ENCODE results near the gene ZEB1. TPM values are rescaled to one million over a fixed set of nuclear protein-coding genes. Genes with fewer than 3 reads are reported as not detected.

Gene ZEB1
- total RNA-seq, 5 donors from 2014 or later (not counting 1 experiment from before 2014, with no cell fraction given) = 39.9 to 125 (median 48.4) TPM

DNA sequence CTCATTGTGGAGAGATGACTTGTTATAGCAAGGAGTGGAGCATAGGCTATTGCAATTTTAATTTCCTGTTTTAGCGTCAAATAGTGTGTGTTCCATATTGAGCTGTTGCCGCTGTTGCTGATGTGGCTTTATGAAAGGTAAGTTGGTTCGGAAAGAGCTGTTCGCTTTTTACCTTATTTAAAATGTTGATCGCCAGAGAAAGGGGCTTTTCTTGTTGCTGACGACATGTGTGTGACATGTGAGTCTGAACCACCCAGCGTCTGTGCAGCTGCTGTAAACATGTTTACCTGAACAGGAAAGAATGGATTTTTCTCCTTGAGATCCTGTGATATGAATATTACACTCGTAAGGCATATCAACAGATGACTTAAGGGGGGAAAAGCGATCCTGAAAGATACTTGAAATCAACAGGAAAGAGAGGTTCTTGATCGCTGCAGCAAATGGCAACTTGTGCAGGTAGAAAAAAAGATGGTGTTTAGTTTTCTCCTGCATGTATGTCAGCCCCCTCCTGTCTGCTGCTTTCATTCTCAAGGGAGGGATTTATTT is 2.5 kb downstream of the ZEB1 start:
- DNase-seq (peak in 34 of 35 experiments; percentile 5 to 86 (median 65)), ATAC-seq (replicated peaks in 1 of 4) (peak in 2 of 4 experiments; percentile 1 to 66)
- H3K4me1 Mint-ChIP-seq = peaks cover 54 to 68% (median 55%) of the 10 kb centered on the region in 3 donors
- no peaks in the 10 kb centered on the region for H3K27me3 Mint-ChIP-seq
- H3K9me3 ChIP-seq = no peaks in the 10 kb centered on the region
- H3K4me3 ChIP-seq (ENCODE audit: control insufficient read depth in 1 of 2, extremely low read depth in 1 of 2, low read length in 1 of 2) = peak overlapping the region; percentile 95 to 99
- H3K27ac Mint-ChIP-seq = peak overlapping the region; percentile 88
- ChIA-PET CTCF (interaction anchor here in 1 of 2 donors (0.5 to 1.3 kb wide), 3 partner anchors 16 to 290 kb away, joined by 3 to 5 read pairs (median 4); partner anchors contain the start of gene ZNF438), POLR2A (interaction anchor here (0.6 to 0.9 kb wide), 8 partner anchors 13 to 1787 kb away, joined by 3 to 4 read pairs (median 3); partner anchors contain the start of gene ZNF438 (in 2 of the 2))
- no peaks in the 10 kb centered on the region for H3K27me3 ChIP-seq (replicated peaks in 1 of 2; ENCODE audit: control insufficient read depth in 2 of 2, extremely low read depth in 1 of 2, insufficient read depth in 2 of 2, low read length in 1 of 2)
- H3K36me3 ChIP-seq (ENCODE audit: control insufficient read depth in 2 of 2, extremely low read depth in 1 of 2, insufficient read depth in 1 of 2, low read length in 1 of 2) = no peaks in the 10 kb centered on the region
- peak overlapping the region; percentile 66 for H3K27ac ChIP-seq (ENCODE audit: low read length)
- WGBS (ENCODE audit: insufficient coverage) = 24% methylated on average over 7 of the region's 10 CpGs
- H3K36me3 Mint-ChIP-seq = no peaks in the 10 kb centered on the region
- peak overlapping the region; percentile 91 to 93 (median 92) for H3K4me3 Mint-ChIP-seq
- peaks cover 13 to 24% of the 10 kb centered on the region in 2 experiments for H3K4me1 ChIP-seq (ENCODE audit: control insufficient read depth in 1 of 2, extremely low read depth in 1 of 2, insufficient read depth in 2 of 2, low read length in 2 of 2)
- H3K9me3 Mint-ChIP-seq = no peaks in the 10 kb centered on the region

DNA sequence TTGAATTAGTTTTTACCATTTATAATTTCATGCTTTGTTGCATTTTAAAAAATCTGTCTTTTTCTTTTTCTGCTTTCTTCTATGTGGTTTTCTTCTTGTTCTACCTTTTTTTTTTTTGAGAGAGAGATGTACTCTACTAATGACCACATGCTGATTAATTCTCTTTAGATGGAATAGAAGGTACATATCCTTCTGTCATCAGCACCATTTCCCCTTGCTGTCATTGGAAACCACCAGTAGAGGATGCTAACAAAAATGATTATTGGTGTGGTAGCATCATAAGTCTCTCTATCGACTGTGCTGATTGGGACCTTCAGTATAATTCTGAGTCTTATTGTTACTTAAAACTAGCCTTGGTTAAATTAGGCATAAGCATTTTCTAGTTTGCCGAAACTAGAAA is 3.6 kb downstream of the ZEB1 start:
- ChIA-PET CTCF (no interaction called here), POLR2A (interaction anchor here in 1 of 2 donors (0.7 kb wide), 1 partner anchor 10 kb away, joined by 3 read pairs; no protein-coding TSS in a partner anchor)
- H3K4me1 ChIP-seq (ENCODE audit: control insufficient read depth in 1 of 2, extremely low read depth in 1 of 2, insufficient read depth in 2 of 2, low read length in 2 of 2) = peaks cover 13 to 24% of the 10 kb centered on the region in 2 experiments
- H3K4me3 Mint-ChIP-seq = peak overlapping the region; percentile 68 to 92 (median 91)
- no peak overlapping the region for H3K4me3 ChIP-seq (ENCODE audit: control insufficient read depth in 1 of 2, extremely low read depth in 1 of 2, low read length in 1 of 2)
- H3K27me3 ChIP-seq (replicated peaks in 1 of 2; ENCODE audit: control insufficient read depth in 2 of 2, extremely low read depth in 1 of 2, insufficient read depth in 2 of 2, low read length in 1 of 2) = no peaks in the 10 kb centered on the region
- WGBS (ENCODE audit: insufficient coverage) = no CpG with 5 or more reads among the region's 2 CpGs
- H3K36me3 ChIP-seq (ENCODE audit: control insufficient read depth in 2 of 2, extremely low read depth in 1 of 2, insufficient read depth in 1 of 2, low read length in 1 of 2) = no peaks in the 10 kb centered on the region
- DNase-seq = peak in 2 of 35 experiments; percentile 5 to 54
- H3K4me1 Mint-ChIP-seq = peaks cover 53 to 68% (median 58%) of the 10 kb centered on the region in 3 donors
- no peaks in the 10 kb centered on the region for H3K27me3 Mint-ChIP-seq
- no peaks in the 10 kb centered on the region for H3K9me3 ChIP-seq
- H3K36me3 Mint-ChIP-seq = no peaks in the 10 kb centered on the region
- no peak for ATAC-seq (replicated peaks in 1 of 4)
- no peak overlapping the region for H3K27ac ChIP-seq (ENCODE audit: low read length)
- no peaks in the 10 kb centered on the region for H3K9me3 Mint-ChIP-seq
- peak overlapping the region in 1 of 2 donors; percentile 41 for H3K27ac Mint-ChIP-seq

DNA sequence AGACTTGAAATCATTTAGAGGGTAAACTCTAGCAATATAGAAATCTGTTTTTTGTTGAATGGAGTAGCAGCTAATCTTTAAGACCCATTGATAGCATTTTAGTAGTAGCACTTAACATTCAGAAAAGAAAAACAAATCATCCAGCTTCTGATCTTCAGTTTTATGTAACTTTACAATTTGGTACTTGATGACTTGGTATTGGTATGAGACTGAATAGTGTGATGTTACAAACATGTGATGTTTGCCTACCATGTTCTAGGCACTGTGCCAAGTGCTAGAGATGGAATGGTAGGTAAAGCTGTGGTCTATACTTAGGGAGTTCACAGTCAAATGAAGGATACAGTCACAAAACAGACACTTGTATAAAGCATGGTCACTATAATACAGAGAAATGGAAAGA is 21.3 kb downstream of the ZEB1 start:
- no peak overlapping the region for H3K27ac ChIP-seq (ENCODE audit: low read length)
- H3K9me3 ChIP-seq = no peaks in the 10 kb centered on the region
- H3K27ac Mint-ChIP-seq = no peak overlapping the region
- peaks cover 0 to 28% of the 10 kb centered on the region in 2 experiments for H3K4me1 ChIP-seq (ENCODE audit: control insufficient read depth in 1 of 2, extremely low read depth in 1 of 2, insufficient read depth in 2 of 2, low read length in 2 of 2)
- no peaks in the 10 kb centered on the region for H3K9me3 Mint-ChIP-seq
- H3K4me1 Mint-ChIP-seq = peaks cover 31 to 47% (median 34%) of the 10 kb centered on the region in 3 donors
- no peaks in the 10 kb centered on the region for H3K36me3 ChIP-seq (ENCODE audit: control insufficient read depth in 2 of 2, extremely low read depth in 1 of 2, insufficient read depth in 1 of 2, low read length in 1 of 2)
- DNase-seq = peak in 1 of 35 experiments; percentile 19
- no peak for ATAC-seq (replicated peaks in 1 of 4)
- H3K4me3 ChIP-seq (ENCODE audit: control insufficient read depth in 1 of 2, extremely low read depth in 1 of 2, low read length in 1 of 2) = no peak overlapping the region
- H3K36me3 Mint-ChIP-seq = no peaks in the 10 kb centered on the region
- POLR2A ChIA-PET = no interaction called here
- CTCF ChIA-PET = no interaction called here
- no peaks in the 10 kb centered on the region for H3K27me3 ChIP-seq (replicated peaks in 1 of 2; ENCODE audit: control insufficient read depth in 2 of 2, extremely low read depth in 1 of 2, insufficient read depth in 2 of 2, low read length in 1 of 2)
- H3K4me3 Mint-ChIP-seq = no peak overlapping the region
- H3K27me3 Mint-ChIP-seq = no peaks in the 10 kb centered on the region

DNA sequence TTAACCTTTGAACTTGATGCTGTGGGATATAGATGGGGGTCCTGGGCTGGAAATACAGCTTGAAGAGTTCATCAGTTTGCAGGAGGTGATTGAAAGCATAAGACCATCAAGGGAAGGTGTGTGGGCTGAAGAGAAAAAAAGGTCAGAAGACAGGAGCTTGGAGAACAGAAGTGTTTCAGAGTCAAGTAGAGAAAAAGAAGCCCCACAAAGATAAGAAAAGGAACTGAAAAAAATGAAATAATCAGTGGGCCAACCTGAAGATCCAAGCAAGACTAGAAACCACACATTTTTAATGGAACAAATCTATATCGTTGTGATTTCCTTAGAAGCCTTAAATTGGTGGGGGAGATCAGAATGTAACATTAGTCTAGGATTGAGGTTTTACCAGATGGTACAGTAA is 22.5 kb downstream of the ZEB1 start:
- no peaks in the 10 kb centered on the region for H3K36me3 Mint-ChIP-seq
- Histone ChIP-seq H3K27ac (ENCODE audit: low read length) (no peak overlapping the region), H3K4me1 (ENCODE audit: control insufficient read depth in 1 of 2, extremely low read depth in 1 of 2, insufficient read depth in 2 of 2, low read length in 2 of 2) (peaks cover 0 to 35% of the 10 kb centered on the region in 2 experiments), H3K36me3 (ENCODE audit: control insufficient read depth in 2 of 2, extremely low read depth in 1 of 2, insufficient read depth in 1 of 2, low read length in 1 of 2) (no peaks in the 10 kb centered on the region), H3K27me3 (replicated peaks in 1 of 2; ENCODE audit: control insufficient read depth in 2 of 2, extremely low read depth in 1 of 2, insufficient read depth in 2 of 2, low read length in 1 of 2) (no peaks in the 10 kb centered on the region), H3K4me3 (ENCODE audit: control insufficient read depth in 1 of 2, extremely low read depth in 1 of 2, low read length in 1 of 2) (no peak overlapping the region), H3K9me3 (no peaks in the 10 kb centered on the region)
- H3K27me3 Mint-ChIP-seq = no peaks in the 10 kb centered on the region
- ATAC-seq (replicated peaks in 1 of 4) (no peak), DNase-seq (no peak)
- no CpG with 5 or more reads among the region's 1 CpG for whole genome bisulfite sequencing (ENCODE audit: insufficient coverage)
- H3K4me3 Mint-ChIP-seq = no peak overlapping the region
- ChIA-PET CTCF (no interaction called here), POLR2A (no interaction called here)
- no peaks in the 10 kb centered on the region for H3K9me3 Mint-ChIP-seq
- H3K27ac Mint-ChIP-seq = no peak overlapping the region
- H3K4me1 Mint-ChIP-seq = peaks cover 33 to 47% (median 34%) of the 10 kb centered on the region in 3 donors

DNA sequence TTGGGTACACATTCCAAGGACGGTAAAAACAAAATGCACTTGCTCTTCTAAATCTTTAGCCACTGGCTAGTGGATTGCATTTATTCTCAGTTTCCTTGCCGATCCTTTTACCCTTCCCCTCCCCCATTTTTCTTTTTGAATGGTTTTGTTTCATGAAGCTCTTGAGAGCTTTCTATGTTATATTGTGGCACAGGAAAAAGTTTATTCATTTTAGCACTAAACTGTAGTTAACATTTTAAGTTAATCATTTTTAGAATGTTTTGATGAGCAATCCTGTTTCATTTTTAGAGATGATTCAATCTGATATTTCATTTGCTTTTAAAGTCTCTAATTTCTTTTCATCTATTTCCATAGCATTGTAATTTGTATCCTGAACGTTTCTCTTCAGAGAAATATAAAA is 24.0 kb downstream of the ZEB1 start:
- Histone ChIP-seq H3K27me3 (replicated peaks in 1 of 2; ENCODE audit: control insufficient read depth in 2 of 2, extremely low read depth in 1 of 2, insufficient read depth in 2 of 2, low read length in 1 of 2) (no peaks in the 10 kb centered on the region), H3K9me3 (no peaks in the 10 kb centered on the region), H3K27ac (ENCODE audit: low read length) (no peak overlapping the region), H3K36me3 (ENCODE audit: control insufficient read depth in 2 of 2, extremely low read depth in 1 of 2, insufficient read depth in 1 of 2, low read length in 1 of 2) (no peaks in the 10 kb centered on the region), H3K4me1 (ENCODE audit: control insufficient read depth in 1 of 2, extremely low read depth in 1 of 2, insufficient read depth in 2 of 2, low read length in 2 of 2) (peaks cover 0 to 35% of the 10 kb centered on the region in 2 experiments), H3K4me3 (ENCODE audit: control insufficient read depth in 1 of 2, extremely low read depth in 1 of 2, low read length in 1 of 2) (no peak overlapping the region)
- ChIA-PET POLR2A (interaction anchor here (0.6 to 1.2 kb wide), 5 partner anchors 10 to 84 kb away, joined by 3 to 7 read pairs (median 3); no protein-coding TSS in a partner anchor), CTCF (interaction anchor here in 1 of 2 donors (1.5 kb wide), 1 partner anchor 13 kb away, joined by 3 read pairs; no protein-coding TSS in a partner anchor)
- no peaks in the 10 kb centered on the region for H3K27me3 Mint-ChIP-seq
- H3K36me3 Mint-ChIP-seq = no peaks in the 10 kb centered on the region
- H3K27ac Mint-ChIP-seq = peak overlapping the region in 1 of 2 donors; percentile 0
- WGBS (ENCODE audit: insufficient coverage) = no CpG with 5 or more reads among the region's 3 CpGs
- H3K9me3 Mint-ChIP-seq = no peaks in the 10 kb centered on the region
- peak overlapping the region in 2 of 3 donors; percentile 1 for H3K4me3 Mint-ChIP-seq
- peak in 1 of 4 experiments; percentile 3 for ATAC-seq (replicated peaks in 1 of 4)
- no peak for DNase-seq
- peaks cover 43 to 55% (median 44%) of the 10 kb centered on the region in 3 donors for H3K4me1 Mint-ChIP-seq

DNA sequence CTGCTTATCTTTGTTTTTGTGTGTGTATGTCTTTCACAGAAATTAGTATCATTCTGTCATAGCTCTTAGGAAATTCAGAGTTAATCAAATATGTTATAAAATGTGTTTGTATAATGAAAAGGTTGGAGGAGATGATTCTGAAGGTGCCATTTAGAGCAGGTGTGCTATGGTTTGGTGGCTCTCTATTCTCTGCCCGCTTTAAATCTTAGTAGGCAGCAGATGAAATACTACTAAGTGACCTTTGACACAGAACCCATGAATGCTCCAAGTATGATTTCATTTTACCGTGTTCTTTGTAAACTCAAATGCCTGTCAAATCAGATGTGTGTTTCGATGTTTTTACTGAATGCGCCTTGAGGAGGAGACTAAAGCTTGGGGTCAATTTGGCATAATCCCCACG is 24.5 kb downstream of the ZEB1 start:
- H3K4me1 ChIP-seq (ENCODE audit: control insufficient read depth in 1 of 2, extremely low read depth in 1 of 2, insufficient read depth in 2 of 2, low read length in 2 of 2) = peaks cover 0 to 34% of the 10 kb centered on the region in 2 experiments
- 68% methylated on average over 2 of the region's 5 CpGs for WGBS (ENCODE audit: insufficient coverage)
- H3K9me3 Mint-ChIP-seq = no peaks in the 10 kb centered on the region
- no peaks in the 10 kb centered on the region for H3K36me3 ChIP-seq (ENCODE audit: control insufficient read depth in 2 of 2, extremely low read depth in 1 of 2, insufficient read depth in 1 of 2, low read length in 1 of 2)
- POLR2A ChIA-PET = interaction anchor here in 1 of 2 donors (1.0 kb wide), 1 partner anchor 57 kb away, joined by 3 read pairs; no protein-coding TSS in a partner anchor
- no peaks in the 10 kb centered on the region for H3K27me3 ChIP-seq (replicated peaks in 1 of 2; ENCODE audit: control insufficient read depth in 2 of 2, extremely low read depth in 1 of 2, insufficient read depth in 2 of 2, low read length in 1 of 2)
- H3K9me3 ChIP-seq = no peaks in the 10 kb centered on the region
- DNase-seq (no peak), ATAC-seq (replicated peaks in 1 of 4) (no peak)
- no peaks in the 10 kb centered on the region for H3K36me3 Mint-ChIP-seq
- H3K27ac ChIP-seq (ENCODE audit: low read length) = no peak overlapping the region
- CTCF ChIA-PET = interaction anchor here in 1 of 2 donors (1.5 kb wide), 1 partner anchor 13 kb away, joined by 3 read pairs; no protein-coding TSS in a partner anchor
- H3K27ac Mint-ChIP-seq = peak overlapping the region in 1 of 2 donors; percentile 52
- no peak overlapping the region for H3K4me3 ChIP-seq (ENCODE audit: control insufficient read depth in 1 of 2, extremely low read depth in 1 of 2, low read length in 1 of 2)
- H3K4me3 Mint-ChIP-seq = peak overlapping the region in 1 of 3 donors; percentile 12
- H3K4me1 Mint-ChIP-seq = peaks cover 44 to 56% (median 48%) of the 10 kb centered on the region in 3 donors
- H3K27me3 Mint-ChIP-seq = no peaks in the 10 kb centered on the region

Data from T-cell (primary cell).